ENCODE results near the gene FOXL3.

- no peak for TF ChIP-seq CTCF (IDR thresholded peaks at IDR 0.05)
- no peak for TF ChIP-seq POLR2AphosphoS5 (IDR thresholded peaks at IDR 0.05)
These were observed 11.5 kb downstream of the FOXL3 start for GRCh38 chr7:301291-302053.

Measured in breast epithelium (tissue), 3 donors.